Measurements from ENCODE around the gene PTPRZ1. TPM values are rescaled to one million over a fixed set of nuclear protein-coding genes. Genes with fewer than 3 reads are reported as not detected.

The PTPRZ1 gene
- total RNA-seq, 1 experiment from 2014 or later: 0.58 TPM

GRCh38 chr7:122027058-122027457 is 154.1 kb downstream of the PTPRZ1 start:
- no TSS peak for BruUV-seq (replicated peaks)
- TF ChIP-seq EZH2 (IDR thresholded peaks at IDR 0.05; ENCODE audit: borderline replicate concordance, low read depth, low read length, poor library complexity, severe bottlenecking) (no peak), CTCF (conservative IDR thresholded peaks at IDR 0.05; ENCODE audit: low read depth, low read length) (no peak)
- Histone ChIP-seq H3K27me3 (replicated peaks; ENCODE audit: insufficient read depth, low read depth, low read length, poor library complexity) (no peaks in the 10 kb centered on the region), H3K4me3 (ENCODE audit: low read depth, low read length, poor library complexity, severe bottlenecking) (no peak overlapping the region), H3K4me1 (ENCODE audit: insufficient read depth, low read length, poor library complexity, severe bottlenecking) (no peaks in the 10 kb centered on the region), H3K9me3 (ENCODE audit: low read depth, low read length, poor library complexity, severe bottlenecking) (no peaks in the 10 kb centered on the region), H3K36me3 (ENCODE audit: insufficient read depth, low read length, poor library complexity, severe bottlenecking) (no peaks in the 10 kb centered on the region), H3K27ac (ENCODE audit: low read depth, low read length, poor library complexity, severe bottlenecking) (no peak overlapping the region)
- ChIA-PET POLR2A (ENCODE audit: low non-redundant PET) (no interaction called here), CTCF (no interaction called here)
- intact Hi-C loops (cut with micrococcal nuclease; ENCODE audit: unreplicated experiment): no loop called here
- DNase-seq (ENCODE audit: low spot score): no peak

GRCh38 chr7:122033641-122034040 is 160.7 kb downstream of the PTPRZ1 start:
- H3K36me3 ChIP-seq (ENCODE audit: insufficient read depth, low read length, poor library complexity, severe bottlenecking): no peaks in the 10 kb centered on the region
- intact Hi-C loops (cut with micrococcal nuclease; ENCODE audit: unreplicated experiment): no loop called here
- H3K4me3 ChIP-seq (ENCODE audit: low read depth, low read length, poor library complexity, severe bottlenecking): no peak overlapping the region
- H3K9me3 ChIP-seq (ENCODE audit: low read depth, low read length, poor library complexity, severe bottlenecking): no peaks in the 10 kb centered on the region
- TF ChIP-seq EZH2 (IDR thresholded peaks at IDR 0.05; ENCODE audit: borderline replicate concordance, low read depth, low read length, poor library complexity, severe bottlenecking): no peak
- TF ChIP-seq CTCF (conservative IDR thresholded peaks at IDR 0.05; ENCODE audit: low read depth, low read length): no peak
- H3K4me1 ChIP-seq (ENCODE audit: insufficient read depth, low read length, poor library complexity, severe bottlenecking): no peaks in the 10 kb centered on the region
- CTCF ChIA-PET: no interaction called here
- POLR2A ChIA-PET (ENCODE audit: low non-redundant PET): no interaction called here
- BruUV-seq (replicated peaks): no TSS peak
- no peak overlapping the region for H3K27ac ChIP-seq (ENCODE audit: low read depth, low read length, poor library complexity, severe bottlenecking)
- no peak for DNase-seq (ENCODE audit: low spot score)
- H3K27me3 ChIP-seq (replicated peaks; ENCODE audit: insufficient read depth, low read depth, low read length, poor library complexity): no peaks in the 10 kb centered on the region

GRCh38 chr7:122035876-122036275 is 162.9 kb downstream of the PTPRZ1 start:
- intact Hi-C loops (cut with micrococcal nuclease; ENCODE audit: unreplicated experiment): no loop called here
- H3K27ac ChIP-seq (ENCODE audit: low read depth, low read length, poor library complexity, severe bottlenecking): no peak overlapping the region
- H3K9me3 ChIP-seq (ENCODE audit: low read depth, low read length, poor library complexity, severe bottlenecking): no peaks in the 10 kb centered on the region
- no peaks in the 10 kb centered on the region for H3K36me3 ChIP-seq (ENCODE audit: insufficient read depth, low read length, poor library complexity, severe bottlenecking)
- no TSS peak for BruUV-seq (replicated peaks)
- CTCF ChIA-PET: no interaction called here
- H3K27me3 ChIP-seq (replicated peaks; ENCODE audit: insufficient read depth, low read depth, low read length, poor library complexity): no peaks in the 10 kb centered on the region
- TF ChIP-seq CTCF (conservative IDR thresholded peaks at IDR 0.05; ENCODE audit: low read depth, low read length) (no peak), EZH2 (IDR thresholded peaks at IDR 0.05; ENCODE audit: borderline replicate concordance, low read depth, low read length, poor library complexity, severe bottlenecking) (no peak)
- POLR2A ChIA-PET (ENCODE audit: low non-redundant PET): no interaction called here
- H3K4me3 ChIP-seq (ENCODE audit: low read depth, low read length, poor library complexity, severe bottlenecking): no peak overlapping the region
- H3K4me1 ChIP-seq (ENCODE audit: insufficient read depth, low read length, poor library complexity, severe bottlenecking): no peaks in the 10 kb centered on the region
- no peak for DNase-seq (ENCODE audit: low spot score)

Measured in A673 (cell line).